Nephron progenitor cell (in vitro differentiated cells): ENCODE measurements around the gene CWF19L1.
"Not testable (repeated sequence)": the region's sequence is repeated elsewhere in the genome, so short reads cannot be mapped to it uniquely, and the experiment has no call there.

ENCODE experiments used
- DNase-seq: peaks from one replicate; pipeline ENCODE4 v3.0.0; 2021
- H3K27ac Mint-ChIP-seq: 2 replicates; pipeline ENCODE4 v1.8.0; 2021; ENCODE audit warnings: mild to moderate bottlenecking, moderate library complexity, mixed read lengths
- H3K27me3 Mint-ChIP-seq: 2 replicates; pipeline ENCODE4 v1.8.0; 2021; ENCODE audit warnings: mild to moderate bottlenecking, low read depth, mixed read lengths; ENCODE audit not compliant: poor library complexity
- H3K36me3 Mint-ChIP-seq: 2 replicates; pipeline ENCODE4 v1.8.0; 2021; ENCODE audit warnings: low read depth, mixed read lengths
- H3K4me1 Mint-ChIP-seq: 2 replicates; pipeline ENCODE4 v1.8.0; 2021; ENCODE audit warnings: mixed read lengths
- H3K4me3 Mint-ChIP-seq: 2 replicates; pipeline ENCODE4 v1.8.0; 2021; ENCODE audit warnings: mild to moderate bottlenecking, moderate library complexity, mixed read lengths
- H3K9me3 Mint-ChIP-seq: 2 replicates; pipeline ENCODE4 v1.8.0; 2021; ENCODE audit warnings: mild to moderate bottlenecking, moderate library complexity, mixed read lengths
- CTCF ChIP-seq: fragments of 200-600 bp; sonication (generic); IDR thresholded peaks from 2 replicates; pipeline ENCODE4 v1.5.0; 2021; ENCODE audit warnings: antibody characterized with exemption

Gene CWF19L1

GRCh38 chr10:100303724-100304319 is 36.4 kb upstream of the CWF19L1 start:
- no peaks in the 10 kb centered on the region for H3K36me3 Mint-ChIP-seq
- TF ChIP-seq CTCF: peak; percentile 59
- peaks cover 6% of the 10 kb centered on the region for H3K9me3 Mint-ChIP-seq
- H3K27me3 Mint-ChIP-seq: peaks cover 43% of the 10 kb centered on the region
- H3K4me3 Mint-ChIP-seq: no peak overlapping the region
- H3K27ac Mint-ChIP-seq: no peak overlapping the region
- H3K4me1 Mint-ChIP-seq: peaks cover 9% of the 10 kb centered on the region
- no peak for DNase-seq

- not testable (repeated sequence) for H3K4me3 Mint-ChIP-seq, H3K27ac Mint-ChIP-seq, H3K9me3 Mint-ChIP-seq, H3K4me1 Mint-ChIP-seq, H3K36me3 Mint-ChIP-seq, DNase-seq
- H3K27me3 Mint-ChIP-seq: peaks cover 25% of the 10 kb centered on the region
Measured at GRCh38 chr10:100301123-100301522, 33.7 kb upstream of the CWF19L1 start.

- no peak for DNase-seq
- H3K36me3 Mint-ChIP-seq: no peaks in the 10 kb centered on the region
Measured at GRCh38 chr10:100297242-100297641, 29.8 kb upstream of the CWF19L1 start.

GRCh38 chr10:100293066-100293465 is 25.6 kb upstream of the CWF19L1 start:
- H3K4me3 Mint-ChIP-seq: no peak overlapping the region
- H3K36me3 Mint-ChIP-seq: no peaks in the 10 kb centered on the region
- no peaks in the 10 kb centered on the region for H3K4me1 Mint-ChIP-seq
- H3K27ac Mint-ChIP-seq: no peak overlapping the region
- H3K27me3 Mint-ChIP-seq: peaks cover 48% of the 10 kb centered on the region
- no peak for TF ChIP-seq CTCF
- no peaks in the 10 kb centered on the region for H3K9me3 Mint-ChIP-seq
- DNase-seq: no peak

More at GRCh38 chr10:100297242-100297641, 29.8 kb upstream of the CWF19L1 start:
- Mint-ChIP-seq H3K27me3 (peaks cover 30% of the 10 kb centered on the region), H3K27ac (no peak overlapping the region), H3K4me3 (no peak overlapping the region), H3K9me3 (peaks cover 6% of the 10 kb centered on the region), H3K4me1 (peaks cover 9% of the 10 kb centered on the region)
- TF ChIP-seq CTCF: no peak

- not testable (repeated sequence) for DNase-seq, H3K27ac Mint-ChIP-seq, H3K4me1 Mint-ChIP-seq, H3K4me3 Mint-ChIP-seq, H3K36me3 Mint-ChIP-seq, H3K9me3 Mint-ChIP-seq
- peaks cover 48% of the 10 kb centered on the region for H3K27me3 Mint-ChIP-seq
Measured at GRCh38 chr10:100292300-100292699, 24.9 kb upstream of the CWF19L1 start.

GRCh38 chr10:100291356-100291755 is 23.9 kb upstream of the CWF19L1 start:
- no peaks in the 10 kb centered on the region for H3K36me3 Mint-ChIP-seq
- DNase-seq: no peak
- H3K4me1 Mint-ChIP-seq: peaks cover 6% of the 10 kb centered on the region
- H3K27me3 Mint-ChIP-seq: peaks cover 48% of the 10 kb centered on the region
- no peaks in the 10 kb centered on the region for H3K9me3 Mint-ChIP-seq
- TF ChIP-seq CTCF: no peak
- H3K4me3 Mint-ChIP-seq: no peak overlapping the region
- H3K27ac Mint-ChIP-seq: no peak overlapping the region

GRCh38 chr10:100289641-100290040 is 22.2 kb upstream of the CWF19L1 start:
- Mint-ChIP-seq H3K4me1 (peaks cover 22% of the 10 kb centered on the region), H3K27ac (no peak overlapping the region), H3K36me3 (peaks cover 5% of the 10 kb centered on the region), H3K27me3 (peaks cover 42% of the 10 kb centered on the region), H3K4me3 (no peak overlapping the region), H3K9me3 (no peaks in the 10 kb centered on the region)
- no peak for TF ChIP-seq CTCF
- no peak for DNase-seq
